ENCODE results near the gene SLC49A3.
"Not testable (repeated sequence)": the region's sequence is repeated elsewhere in the genome, so short reads cannot be mapped to it uniquely, and the experiment has no call there.

The SLC49A3 gene
- total RNA-seq, result 0.21 to 0.96 (median 0.82) reads per million in 3 experiments

DNA sequence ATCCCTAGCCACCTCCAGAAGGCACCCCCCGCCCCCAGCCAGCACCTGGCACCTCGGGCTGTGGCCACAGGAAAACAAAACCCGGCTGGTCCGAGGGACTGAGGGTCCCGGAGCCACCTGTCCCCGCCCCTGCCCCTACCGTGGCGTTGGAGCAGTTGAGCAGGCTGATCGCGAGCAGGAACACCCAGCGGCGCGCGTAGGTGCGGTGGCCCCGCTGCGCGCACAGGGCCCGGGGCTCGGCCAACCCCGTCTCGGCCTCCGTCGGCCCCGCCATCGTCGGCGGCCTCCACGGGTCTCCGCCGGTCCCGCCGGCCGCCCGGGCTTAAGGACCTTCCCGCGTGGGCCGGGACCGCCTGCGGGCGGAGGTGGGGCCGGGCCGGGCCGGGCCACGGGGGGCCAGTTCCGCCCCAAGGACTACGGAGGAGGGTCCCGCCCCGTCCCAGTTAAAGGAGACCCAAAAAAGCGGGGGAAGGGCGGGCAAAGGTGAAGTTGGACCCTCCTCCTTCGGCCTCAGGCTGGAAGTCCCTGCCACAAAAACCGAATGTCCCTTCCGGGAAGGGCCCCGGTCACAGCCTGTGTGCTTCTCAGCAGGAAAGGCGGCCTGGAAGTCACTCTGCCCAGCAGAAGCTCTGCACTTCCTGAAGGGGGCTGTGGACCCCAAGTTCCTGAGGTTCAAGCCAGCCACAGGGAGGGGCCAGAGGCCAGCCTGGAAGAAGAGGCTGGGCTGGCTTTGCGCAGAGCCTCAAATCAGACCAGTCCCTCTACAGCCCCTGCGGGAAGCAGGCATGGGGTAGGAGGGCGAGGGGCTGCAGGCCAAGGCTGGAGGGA is at the start of gene SLC49A3:
Gene SLC49A3, minus strand, starts transcription at position 298 of the 828 bp plus-strand sequence. Its CDS starts 24 bp downstream, at position 274.
- no peak for DNase-seq

DNA sequence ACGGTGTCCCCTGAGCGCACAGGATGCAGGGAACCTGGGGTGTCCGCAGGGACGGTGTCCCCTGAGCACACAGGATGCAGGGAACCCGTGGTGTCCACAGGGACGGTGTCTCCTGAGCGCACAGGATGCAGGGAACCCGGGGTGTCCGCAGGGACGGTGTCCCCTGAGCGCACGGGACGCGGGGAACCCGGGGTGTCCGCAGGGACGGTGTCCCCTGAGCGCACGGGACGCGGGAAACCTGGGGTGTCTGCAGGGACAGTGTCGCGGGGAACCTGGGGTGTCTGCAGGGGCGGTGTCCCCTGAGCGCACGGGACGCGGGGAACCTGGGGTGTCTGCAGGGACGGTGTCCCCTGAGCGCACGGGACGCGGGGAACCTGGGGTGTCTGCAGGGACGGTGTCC is 47.6 kb upstream of the SLC49A3 start:
- DNase-seq, result not testable (repeated sequence)

- no peak for DNase-seq
These were observed 46.6 kb upstream of the SLC49A3 start for GRCh38 chr4:735583-735982.

- no peak for DNase-seq
These were observed 46.0 kb upstream of the SLC49A3 start for GRCh38 chr4:734951-735350.

GRCh38 chr4:734075-734474 is 45.1 kb upstream of the SLC49A3 start:
- no peak for DNase-seq

DNA sequence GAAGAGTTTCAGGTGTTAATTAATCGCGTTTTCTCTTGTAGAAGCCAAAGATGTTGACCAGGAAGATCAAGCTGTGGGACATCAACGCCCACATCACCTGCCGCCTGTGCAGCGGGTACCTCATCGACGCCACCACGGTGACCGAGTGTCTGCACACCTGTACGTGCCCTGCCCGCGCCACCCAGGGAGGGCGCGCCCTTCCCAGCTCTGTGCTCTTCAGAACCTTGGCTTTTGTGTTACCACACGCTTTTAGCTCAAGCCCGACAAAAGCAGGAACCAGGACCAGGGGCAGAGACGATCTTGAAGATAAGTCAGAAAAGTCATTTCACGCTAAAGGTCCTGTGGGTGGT is 44.7 kb upstream of the SLC49A3 start:
- no peak for DNase-seq

- DNase-seq, result no peak
These were observed 44.1 kb upstream of the SLC49A3 start for GRCh38 chr4:732911-733630.

GRCh38 chr4:732486-732885 is 43.5 kb upstream of the SLC49A3 start:
- DNase-seq, result no peak

- not testable (repeated sequence) for DNase-seq
These were observed 43.0 kb upstream of the SLC49A3 start for GRCh38 chr4:731954-732353.

- not testable (repeated sequence) for DNase-seq
These were observed 42.3 kb upstream of the SLC49A3 start for GRCh38 chr4:730946-731904.

GRCh38 chr4:730511-730910 is 41.6 kb upstream of the SLC49A3 start:
- DNase-seq, result no peak

DNA sequence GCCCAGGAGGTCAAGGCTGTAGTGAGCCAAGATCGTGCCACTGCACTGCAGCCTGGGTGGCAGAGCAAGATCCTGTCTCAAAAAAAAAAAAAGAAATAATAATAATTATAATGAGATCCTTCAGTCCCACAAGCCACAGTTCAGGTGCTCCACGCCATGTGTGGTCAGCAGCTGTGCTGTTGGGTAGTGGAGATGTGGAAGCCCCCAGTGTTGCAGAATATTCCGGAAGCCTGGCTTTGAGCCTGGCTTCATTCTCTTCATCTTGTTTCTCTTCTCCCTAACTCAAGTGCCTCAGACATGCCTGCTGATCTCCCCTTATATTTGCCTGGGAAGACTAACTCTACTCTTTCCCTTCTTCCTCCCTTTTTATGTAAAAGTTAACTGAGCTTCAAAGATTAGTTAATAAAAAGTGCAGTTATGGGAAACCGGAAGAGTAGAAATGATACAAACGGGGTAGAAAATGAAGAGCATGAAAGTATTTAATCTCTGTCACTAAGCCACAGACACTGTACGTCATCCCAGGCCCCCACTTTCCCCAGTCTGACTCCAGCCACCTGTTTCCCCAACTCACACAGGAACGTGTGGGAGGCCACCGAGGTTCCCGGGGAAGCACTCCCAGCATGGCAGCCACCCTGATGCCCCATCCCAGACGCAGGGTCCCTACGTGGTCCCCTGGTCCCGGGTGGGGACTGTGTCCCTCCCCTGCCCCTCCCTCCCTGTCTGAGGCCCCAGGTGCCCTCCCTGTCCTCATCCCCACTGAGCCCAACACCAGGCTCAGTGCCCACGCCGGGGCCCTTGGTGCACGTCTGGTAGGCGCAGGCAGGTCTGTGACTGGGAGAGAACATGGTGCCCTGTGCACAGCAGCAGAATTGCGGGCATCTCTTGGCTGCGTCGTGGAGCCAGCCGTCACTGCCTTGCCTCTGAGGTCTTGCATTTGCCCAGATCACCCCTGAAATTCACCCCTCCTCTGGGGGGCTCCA is 40.7 kb upstream of the SLC49A3 start:
- DNase-seq, result no peak

DNA sequence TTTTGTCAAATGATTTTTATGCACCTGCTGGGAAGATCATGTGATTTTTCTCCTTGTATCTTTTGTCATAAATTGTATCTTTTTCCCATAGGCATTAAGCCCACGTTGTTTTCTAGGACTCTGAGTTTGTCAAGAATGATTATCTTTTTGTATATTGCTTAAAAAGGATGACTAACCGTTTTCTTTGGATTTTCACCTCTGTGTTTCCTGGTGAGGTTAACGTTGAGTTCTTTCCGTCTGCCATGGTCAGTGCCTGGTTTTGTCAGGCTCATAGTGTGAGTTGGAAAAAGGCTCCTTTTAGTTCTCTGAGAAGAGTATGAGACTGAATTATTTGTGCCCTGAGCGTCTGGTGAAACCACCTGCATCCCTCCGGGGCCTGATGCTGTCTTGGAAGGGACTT is 38.6 kb upstream of the SLC49A3 start:
- DNase-seq, result no peak

DNA sequence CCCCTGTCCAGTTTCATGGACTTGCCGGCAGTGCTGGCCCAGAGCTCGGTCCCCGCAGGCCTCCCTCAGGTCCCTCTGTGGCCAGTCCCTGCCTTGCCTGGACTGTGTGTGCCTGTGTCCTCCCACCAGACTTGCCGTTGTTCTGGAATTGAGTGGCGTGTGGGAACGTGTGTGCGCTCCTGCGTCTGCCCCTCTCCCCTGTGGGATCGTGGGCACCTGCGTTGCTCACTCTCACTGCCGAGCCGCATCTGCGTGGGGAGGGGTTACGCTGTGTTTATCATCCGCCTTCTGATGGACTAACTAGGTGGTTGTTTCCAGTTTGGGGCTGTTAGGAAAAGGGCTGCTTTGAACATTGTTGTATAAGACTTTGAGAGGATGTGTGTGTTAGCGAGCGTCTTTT is 37.9 kb upstream of the SLC49A3 start:
- DNase-seq, result no peak

- DNase-seq, result no peak
These were observed 37.4 kb upstream of the SLC49A3 start for GRCh38 chr4:726235-726787.

GRCh38 chr4:725391-726234 is 36.7 kb upstream of the SLC49A3 start:
- no peak for DNase-seq

- DNase-seq, result no peak
These were observed 35.0 kb upstream of the SLC49A3 start for GRCh38 chr4:723751-724530.

- no peak for DNase-seq
These were observed 34.0 kb upstream of the SLC49A3 start for GRCh38 chr4:722851-723360.

- DNase-seq, result no peak
These were observed 33.3 kb upstream of the SLC49A3 start for GRCh38 chr4:722169-722725.

Measured in central memory CD4-positive, alpha-beta T cell (primary cell).